Memory B cell (primary cell): ENCODE data around the gene CACNA2D4.

Experiments used
- ATAC-seq: fragments of 150-1000 bp; cut with Tn5 transposase; 2 replicates; pipeline ENCODE4 v1.10.0; 2021; ENCODE audit warnings: low read depth, mild to moderate bottlenecking, moderate library complexity
- DNase-seq, 2 donors: peaks; one replicate each; pipeline ENCODE4 v3.0.0; 2022; ENCODE audit warnings: low spot score in 2 of 2
- H3K27ac Mint-ChIP-seq: one replicate; pipeline ENCODE4 v1.8.0; 2022; ENCODE audit warnings: mild to moderate bottlenecking, moderate library complexity, mixed read lengths
- H3K27me3 Mint-ChIP-seq: one replicate; pipeline ENCODE4 v1.8.0; 2022; ENCODE audit warnings: mixed read lengths
- H3K36me3 Mint-ChIP-seq: one replicate; pipeline ENCODE4 v1.8.0; 2022; ENCODE audit warnings: mild to moderate bottlenecking, mixed read lengths
- H3K4me1 Mint-ChIP-seq: one replicate; pipeline ENCODE4 v1.8.0; 2022; ENCODE audit warnings: mixed read lengths
- H3K4me3 Mint-ChIP-seq: one replicate; pipeline ENCODE4 v1.8.0; 2022; ENCODE audit warnings: mild to moderate bottlenecking, moderate library complexity, mixed read lengths
- H3K9me3 Mint-ChIP-seq: one replicate; pipeline ENCODE4 v1.8.0; 2022; ENCODE audit warnings: mixed read lengths

CACNA2D4 gene

DNA sequence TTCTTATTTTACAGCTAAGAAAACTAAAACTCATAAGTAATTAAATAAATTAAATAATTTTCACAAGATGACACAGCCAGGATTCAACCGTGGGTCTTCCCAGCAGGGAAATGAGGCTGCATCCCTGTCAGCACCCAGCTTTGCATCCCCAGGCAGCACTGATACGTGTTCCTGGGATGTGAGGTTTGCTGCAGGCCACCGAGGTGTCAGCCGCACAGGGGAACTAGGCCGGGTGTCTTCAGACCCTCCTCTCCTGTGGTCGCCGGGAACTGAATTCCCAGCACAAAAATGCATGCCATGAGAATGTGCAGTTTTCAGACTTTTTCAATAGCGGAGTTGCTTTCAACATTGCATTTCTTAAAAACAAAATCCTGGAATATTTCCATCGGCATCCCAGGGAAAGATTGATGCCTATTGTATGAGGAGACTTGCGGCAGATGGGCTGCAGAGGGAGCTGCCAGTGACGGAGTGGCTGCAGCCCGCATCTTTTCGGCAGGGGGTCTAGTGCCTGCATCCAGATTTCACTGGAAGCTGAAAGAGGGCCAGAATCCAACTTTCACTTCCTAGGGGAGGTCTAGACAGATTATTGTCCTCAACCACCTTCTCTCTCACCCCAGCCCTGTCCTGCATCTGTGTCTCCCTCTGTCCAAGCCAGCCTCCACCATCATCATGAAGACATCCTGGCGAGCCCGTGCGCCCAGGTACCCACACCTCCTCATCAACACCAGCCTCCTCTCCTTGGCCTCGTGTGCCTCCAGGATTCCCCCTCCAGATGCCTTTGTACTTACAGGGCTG lies 85.5 kb downstream of the CACNA2D4 start:
- Mint-ChIP-seq H3K4me1 (peaks cover 3% of the 10 kb centered on the region), H3K27ac (no peak overlapping the region), H3K9me3 (no peaks in the 10 kb centered on the region), H3K27me3 (peaks cover 21% of the 10 kb centered on the region), H3K36me3 (no peaks in the 10 kb centered on the region), H3K4me3 (no peak overlapping the region)
- ATAC-seq (no peak), DNase-seq (no peak)

- ATAC-seq (no peak), DNase-seq (no peak)
- Mint-ChIP-seq H3K27ac (no peak overlapping the region), H3K4me1 (peaks cover 6% of the 10 kb centered on the region), H3K36me3 (no peaks in the 10 kb centered on the region), H3K9me3 (no peaks in the 10 kb centered on the region), H3K27me3 (peaks cover 21% of the 10 kb centered on the region), H3K4me3 (no peak overlapping the region)
Measured at GRCh38 chr12:1830981-1831963, 87.2 kb downstream of the CACNA2D4 start.

GRCh38 chr12:1830401-1830845 lies 88.0 kb downstream of the CACNA2D4 start:
- Mint-ChIP-seq H3K9me3 (no peaks in the 10 kb centered on the region), H3K36me3 (no peaks in the 10 kb centered on the region), H3K27ac (no peak overlapping the region), H3K27me3 (peaks cover 21% of the 10 kb centered on the region), H3K4me1 (peaks cover 6% of the 10 kb centered on the region), H3K4me3 (no peak overlapping the region)
- ATAC-seq (no peak), DNase-seq (no peak)

DNA sequence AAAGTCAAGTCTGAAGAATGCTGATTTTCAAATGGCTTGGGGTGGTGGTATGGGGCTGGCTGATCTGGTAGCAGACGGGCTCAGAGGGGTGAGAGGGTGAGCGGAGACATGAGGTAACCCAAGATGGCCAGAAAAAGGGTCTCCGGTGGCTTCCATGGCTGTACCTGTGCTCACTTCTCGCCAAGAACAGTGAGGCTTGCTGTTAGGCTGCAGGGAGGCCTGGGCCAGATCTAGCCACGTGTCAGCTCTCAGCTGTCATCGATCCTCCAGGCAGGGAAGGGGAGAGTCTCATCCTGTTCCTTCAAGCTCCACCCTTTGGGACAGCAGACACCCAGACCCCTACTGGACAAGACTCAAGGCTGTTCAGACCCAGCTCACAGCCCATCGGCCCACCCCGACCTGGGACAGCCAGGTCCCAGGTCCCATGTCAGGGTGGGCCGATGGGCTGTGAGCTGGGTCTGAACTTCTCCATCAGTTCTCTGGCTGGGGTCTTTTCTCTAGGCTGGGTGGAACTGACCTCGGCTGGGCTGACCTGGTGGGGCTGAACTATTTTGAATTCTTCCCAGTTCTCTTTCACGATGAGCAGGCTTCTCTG lies 89.0 kb downstream of the CACNA2D4 start:
- Mint-ChIP-seq H3K4me1 (peaks cover 3% of the 10 kb centered on the region), H3K27ac (no peak overlapping the region), H3K27me3 (peaks cover 18% of the 10 kb centered on the region), H3K4me3 (no peak overlapping the region), H3K36me3 (no peaks in the 10 kb centered on the region), H3K9me3 (no peaks in the 10 kb centered on the region)
- DNase-seq (no peak), ATAC-seq (no peak)

DNA sequence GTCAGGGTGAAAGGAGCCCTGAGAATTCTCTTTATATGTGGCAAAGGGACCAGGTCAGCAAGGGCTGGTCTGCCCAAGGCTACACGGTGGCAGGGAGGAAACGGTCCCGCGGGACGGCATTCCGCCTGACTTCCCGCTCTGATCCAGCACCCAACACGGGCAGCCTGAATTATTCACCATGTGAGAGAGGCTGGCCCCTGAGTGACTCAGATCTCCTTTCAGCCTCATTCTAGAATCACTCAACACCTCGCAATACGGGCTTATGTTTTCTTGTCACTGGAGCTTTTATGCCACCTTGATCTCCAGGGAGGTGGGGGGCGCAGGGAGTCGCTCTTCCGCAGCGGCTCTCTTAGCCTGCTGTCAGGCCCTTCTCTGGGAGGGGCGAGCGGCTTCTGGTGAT lies 89.6 kb downstream of the CACNA2D4 start:
- Mint-ChIP-seq H3K4me3 (no peak overlapping the region), H3K27me3 (peaks cover 18% of the 10 kb centered on the region), H3K9me3 (no peaks in the 10 kb centered on the region), H3K27ac (no peak overlapping the region), H3K4me1 (peaks cover 3% of the 10 kb centered on the region), H3K36me3 (no peaks in the 10 kb centered on the region)
- DNase-seq (no peak), ATAC-seq (no peak)

DNA sequence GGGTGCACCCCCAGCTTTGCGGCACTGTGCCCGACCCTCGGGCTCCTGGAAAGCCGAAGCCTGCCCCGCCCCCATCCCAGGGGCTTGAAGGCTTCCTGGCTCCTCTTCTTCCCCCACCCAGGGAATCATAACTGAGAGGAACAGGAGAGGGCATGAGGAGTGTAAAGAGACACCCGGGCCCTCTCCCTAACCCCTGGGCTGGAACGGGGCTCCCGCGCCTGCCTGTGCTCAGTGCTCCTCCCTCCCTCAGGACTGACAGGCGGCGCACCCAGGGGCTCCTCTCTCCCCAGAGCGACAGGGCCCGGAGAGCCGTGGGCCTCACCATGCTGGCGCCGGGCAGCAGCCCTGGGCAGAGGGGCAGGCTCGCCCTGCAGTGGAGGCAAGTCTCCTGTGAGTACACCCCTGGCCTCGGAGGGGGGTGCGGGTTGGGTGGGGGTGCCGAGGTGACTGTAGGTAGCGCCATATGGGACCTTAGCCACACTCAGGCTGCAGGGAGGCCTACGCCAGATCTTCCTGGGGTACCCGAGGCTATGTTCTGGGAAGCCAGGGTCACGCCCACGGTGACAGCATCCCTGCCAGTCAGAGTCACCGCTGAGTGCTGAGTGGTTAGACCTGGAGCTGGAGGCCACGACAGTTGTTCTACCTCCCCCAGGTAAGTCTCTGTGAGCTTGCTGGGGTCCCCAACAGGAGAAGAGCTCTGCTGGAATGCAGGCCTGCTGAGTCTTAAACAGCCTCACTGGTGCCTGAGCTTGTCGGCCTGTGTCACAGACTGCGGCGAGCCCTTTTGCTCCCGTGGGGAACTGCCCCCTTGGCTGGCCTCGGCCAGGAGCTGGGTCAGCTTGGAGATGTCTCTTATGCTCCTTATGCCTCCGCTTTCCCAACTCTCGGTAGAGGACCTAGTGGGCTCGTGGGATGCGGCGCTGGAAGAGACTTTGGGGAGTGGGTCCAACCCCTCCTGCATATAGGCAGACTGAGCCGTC lies 90.3 kb downstream of the CACNA2D4 start:
- Mint-ChIP-seq H3K9me3 (no peaks in the 10 kb centered on the region), H3K4me3 (no peak overlapping the region), H3K27ac (no peak overlapping the region), H3K27me3 (peaks cover 16% of the 10 kb centered on the region), H3K36me3 (no peaks in the 10 kb centered on the region), H3K4me1 (peaks cover 3% of the 10 kb centered on the region)
- DNase-seq (no peak), ATAC-seq (no peak)

GRCh38 chr12:1826867-1827705 lies 91.4 kb downstream of the CACNA2D4 start:
- H3K9me3 Mint-ChIP-seq: no peaks in the 10 kb centered on the region
- H3K36me3 Mint-ChIP-seq: no peaks in the 10 kb centered on the region
- peaks cover 3% of the 10 kb centered on the region for H3K4me1 Mint-ChIP-seq
- no peak overlapping the region for H3K27ac Mint-ChIP-seq
- ATAC-seq (peak; percentile 21), DNase-seq (no peak)
- H3K27me3 Mint-ChIP-seq: peaks cover 21% of the 10 kb centered on the region
- no peak overlapping the region for H3K4me3 Mint-ChIP-seq

DNA sequence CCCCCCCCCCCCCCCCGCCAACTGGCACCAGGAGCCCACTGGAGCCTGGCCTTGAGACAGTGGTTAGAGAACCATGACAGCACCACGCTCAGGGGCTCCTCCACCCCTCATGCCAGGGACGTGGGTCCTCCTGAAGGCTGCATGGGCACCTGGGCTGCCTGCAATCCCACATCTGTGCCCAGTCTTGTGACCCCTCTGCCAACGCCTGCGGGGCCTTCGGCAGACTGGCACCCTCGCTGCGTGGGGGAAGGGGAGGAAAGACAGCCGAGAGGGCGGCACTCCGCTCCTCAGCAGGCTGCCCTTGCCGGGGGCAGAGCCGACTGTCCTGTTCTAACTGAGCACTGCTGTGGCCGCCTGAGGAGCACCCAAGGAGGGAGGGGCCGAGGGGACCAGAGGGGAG lies 92.1 kb downstream of the CACNA2D4 start:
- peaks cover 19% of the 10 kb centered on the region for H3K27me3 Mint-ChIP-seq
- no peak overlapping the region for H3K4me3 Mint-ChIP-seq
- H3K27ac Mint-ChIP-seq: no peak overlapping the region
- no peaks in the 10 kb centered on the region for H3K9me3 Mint-ChIP-seq
- no peak for ATAC-seq
- no peak for DNase-seq
- H3K36me3 Mint-ChIP-seq: no peaks in the 10 kb centered on the region
- peaks cover 3% of the 10 kb centered on the region for H3K4me1 Mint-ChIP-seq

DNA sequence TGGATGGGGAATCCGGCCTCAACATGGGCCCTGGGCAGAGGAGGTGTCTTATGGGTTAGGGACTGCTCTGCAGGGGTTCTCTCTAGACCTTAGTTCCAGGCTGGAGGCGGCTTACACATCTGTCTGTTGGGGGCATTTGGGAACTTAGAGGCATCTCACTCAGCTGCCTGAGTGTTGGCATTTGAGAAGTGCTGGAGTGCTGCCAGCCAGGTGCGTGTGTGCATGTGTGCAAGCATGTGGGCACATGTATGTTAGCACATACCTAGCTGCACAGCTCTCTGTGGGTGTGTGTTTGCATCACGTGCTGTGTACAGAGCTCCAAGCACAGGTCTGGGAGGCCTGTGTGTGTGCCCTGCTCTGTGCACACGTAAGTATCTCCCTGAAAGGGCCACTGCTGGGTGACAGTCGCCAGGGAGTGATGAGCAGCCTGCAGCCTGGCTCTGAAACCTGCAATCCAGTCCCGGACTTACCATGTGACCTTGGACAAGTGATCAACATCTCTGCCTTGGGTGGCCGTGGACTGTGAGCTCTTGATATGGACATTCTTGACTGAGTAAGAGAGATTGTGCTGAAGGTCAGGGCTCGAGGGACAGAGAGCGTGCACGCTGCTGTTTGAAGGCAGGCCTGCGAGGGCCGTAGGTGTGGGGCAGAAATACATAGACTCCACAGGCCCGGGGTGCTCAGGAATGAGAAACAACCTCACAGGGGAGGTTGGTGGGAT lies 92.9 kb downstream of the CACNA2D4 start:
- no peaks in the 10 kb centered on the region for H3K36me3 Mint-ChIP-seq
- DNase-seq (no peak), ATAC-seq (no peak)
- H3K27me3 Mint-ChIP-seq: peaks cover 25% of the 10 kb centered on the region
- no peak overlapping the region for H3K4me3 Mint-ChIP-seq
- peaks cover 3% of the 10 kb centered on the region for H3K4me1 Mint-ChIP-seq
- no peak overlapping the region for H3K27ac Mint-ChIP-seq
- no peaks in the 10 kb centered on the region for H3K9me3 Mint-ChIP-seq

GRCh38 chr12:1823237-1823636 lies 95.2 kb downstream of the CACNA2D4 start:
- Mint-ChIP-seq H3K4me3 (no peak overlapping the region), H3K27me3 (peaks cover 29% of the 10 kb centered on the region), H3K9me3 (no peaks in the 10 kb centered on the region), H3K27ac (no peak overlapping the region), H3K4me1 (peaks cover 5% of the 10 kb centered on the region), H3K36me3 (no peaks in the 10 kb centered on the region)
- DNase-seq (no peak), ATAC-seq (no peak)

GRCh38 chr12:1822699-1823098 lies 95.8 kb downstream of the CACNA2D4 start:
- Mint-ChIP-seq H3K4me3 (no peak overlapping the region), H3K27ac (no peak overlapping the region), H3K36me3 (no peaks in the 10 kb centered on the region), H3K27me3 (peaks cover 29% of the 10 kb centered on the region), H3K9me3 (no peaks in the 10 kb centered on the region), H3K4me1 (peaks cover 5% of the 10 kb centered on the region)
- DNase-seq (no peak), ATAC-seq (no peak)

DNA sequence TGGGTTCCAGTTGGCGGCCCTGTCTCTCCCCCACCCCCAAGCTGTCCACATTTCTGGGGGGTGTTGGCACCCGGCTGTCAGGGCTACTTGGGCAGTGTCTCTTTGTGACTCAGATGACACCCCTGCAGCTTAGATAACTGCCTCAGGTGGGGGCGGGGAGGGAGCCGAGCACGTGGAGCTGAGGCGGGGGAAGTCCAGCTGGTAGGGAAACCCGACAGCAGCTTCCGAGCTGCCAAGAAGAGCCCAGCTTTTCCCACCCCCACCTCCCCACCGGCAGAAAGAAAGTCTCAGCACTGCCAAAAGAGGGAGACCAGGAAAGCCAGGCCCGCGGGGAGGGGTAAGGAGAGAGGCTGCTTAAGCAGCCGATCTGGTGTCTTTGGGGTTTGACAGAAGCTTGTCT lies 96.6 kb downstream of the CACNA2D4 start:
- no peak for DNase-seq
- no peak for ATAC-seq
- H3K4me3 Mint-ChIP-seq: no peak overlapping the region
- no peaks in the 10 kb centered on the region for H3K36me3 Mint-ChIP-seq
- H3K4me1 Mint-ChIP-seq: peaks cover 3% of the 10 kb centered on the region
- H3K27ac Mint-ChIP-seq: no peak overlapping the region
- no peaks in the 10 kb centered on the region for H3K9me3 Mint-ChIP-seq
- peaks cover 29% of the 10 kb centered on the region for H3K27me3 Mint-ChIP-seq
